ENCODE data around the gene SIGLEC11. TPM values are rescaled to one million over a fixed set of nuclear protein-coding genes. Genes with fewer than 3 reads are reported as not detected.

SIGLEC11 gene
- total and polyA plus RNA-seq, 2 donors (not counting 3 experiments of a cell fraction or from before 2014, with no cell fraction given): not detected

- no peaks in the 10 kb centered on the region for H3K9me1 ChIP-seq (replicated peaks; ENCODE audit: control insufficient read depth, extremely low read depth, insufficient read depth, low read length)
- H3K79me2 ChIP-seq (ENCODE audit: control insufficient read depth, insufficient read depth, low read length): no peaks in the 10 kb centered on the region
- CTCF ChIA-PET: no interaction called here
- TSS peak; percentile 18 for BruUV-seq (replicated peaks)
- intact Hi-C loops (cut with micrococcal nuclease) (no loop called here), dilution Hi-C loops (cut with MboI; ENCODE audit: extremely low pct_ligation_motif_present, low sequenced_read_pairs) (no loop called here)
- H3K9ac ChIP-seq (replicated peaks; ENCODE audit: extremely low read depth, insufficient read depth, low read length): no peak overlapping the region
- no peaks in the 10 kb centered on the region for H3K27me3 ChIP-seq (ENCODE audit: control insufficient read depth in 2 of 2, insufficient read depth in 2 of 2, low read length in 2 of 2)
- POLR2A ChIA-PET: no interaction called here
- H3K4me2 ChIP-seq (ENCODE audit: insufficient read depth, low read length): no peak overlapping the region
- FAIRE-seq (no peak), DNase-seq (ENCODE audit: low read depth, low spot score) (no peak)
- H4K20me1 ChIP-seq (replicated peaks; ENCODE audit: control insufficient read depth, extremely low read depth, insufficient read depth, low read length): no peaks in the 10 kb centered on the region
- H3K36me3 ChIP-seq (ENCODE audit: control insufficient read depth in 2 of 2, extremely low read depth in 1 of 2, insufficient read depth in 2 of 2, low read length in 2 of 2): peaks cover 6 to 23% of the 10 kb centered on the region in 2 experiments
- H3K9me3 ChIP-seq (replicated peaks; ENCODE audit: control insufficient read depth, insufficient read depth, low read length): no peaks in the 10 kb centered on the region
- no peak overlapping the region for H3K27ac ChIP-seq (ENCODE audit: insufficient read depth, low read depth, low read length)
- H3K4me3 ChIP-seq (replicated peaks in 1 of 3; ENCODE audit: insufficient read depth in 1 of 3, low read depth in 1 of 3, low read length in 3 of 3): no peak overlapping the region
- TF ChIP-seq POLR2A (IDR thresholded peaks at IDR 0.05; ENCODE audit: low read depth, low read length) (no peak), FOS (IDR thresholded peaks at IDR 0.05; ENCODE audit: borderline replicate concordance, insufficient read depth, low read length) (no peak), GATA2 (IDR thresholded peaks at IDR 0.05; ENCODE audit: insufficient read depth, insufficient read length, low read depth, low read length) (no peak), POLR2AphosphoS5 (IDR thresholded peaks at IDR 0.05; ENCODE audit: insufficient read depth, low read depth, low read length) (no peak), CTCF (IDR thresholded peaks at IDR 0.05; ENCODE audit: extremely low read depth in 1 of 2, insufficient read depth in 1 of 2, low read depth in 1 of 2, low read length in 2 of 2) (no peak), MAX (IDR thresholded peaks at IDR 0.05; ENCODE audit: insufficient read depth, insufficient read length) (no peak), JUN (IDR thresholded peaks at IDR 0.05; ENCODE audit: borderline replicate concordance, insufficient read depth, insufficient read length, low read depth) (no peak), MYC (IDR thresholded peaks at IDR 0.05; ENCODE audit: low read depth, low read length) (no peak), EZH2 (IDR thresholded peaks at IDR 0.05; ENCODE audit: borderline replicate concordance, low read depth, low read length, severe bottlenecking) (no peak)
- no peaks in the 10 kb centered on the region for H3K4me1 ChIP-seq (ENCODE audit: control insufficient read depth, extremely low read depth, insufficient read depth, low read length)
- no peak overlapping the region for H2AFZ ChIP-seq (ENCODE audit: low read depth, low read length)
Measured at GRCh38 chr19:49908480-49909420, 52.2 kb downstream of the SIGLEC11 start.

Measured in endothelial cell of umbilical vein (primary cell).